CD8-positive, alpha-beta memory T cell (primary cell): ENCODE data around the gene STARD7. TPM values are rescaled to one million over a fixed set of nuclear protein-coding genes. Genes with fewer than 3 reads are reported as not detected.

Experiments used
- CTCF ChIA-PET: fragments of 350-600 bp; sonication (Branson Sonifier 250); formaldehyde crosslinking; loops from one replicate; lab custom pipeline; 2021; ENCODE audit warnings: antibody characterized with exemption; lab: Charles Lee
- POLR2A ChIA-PET: fragments of 350-600 bp; sonication (Branson Sonifier 250); formaldehyde crosslinking; loops from one replicate; lab custom pipeline; 2021; ENCODE audit warnings: antibody characterized with exemption; lab: Charles Lee
- DNase-seq, 5 donors: peaks; one replicate each; pipeline versions ENCODE4 v3.0.0 to v3.0.0-alpha.2; 2020 to 2022; ENCODE audit warnings: mixed read lengths in 1 of 5
- H3K27ac ChIP-seq: one replicate; pipeline ENCODE4 v1.7.0; 2013; ENCODE audit warnings: low read depth, mild to moderate bottlenecking, low read length, moderate library complexity
- H3K27me3 ChIP-seq: 2 replicates; pipeline ENCODE4 v1.7.0; 2013; ENCODE audit warnings: low read length, mild to moderate bottlenecking; ENCODE audit not compliant: insufficient read depth, poor library complexity, severe bottlenecking
- H3K36me3 ChIP-seq: 2 replicates; pipeline ENCODE4 v1.7.0; 2013; ENCODE audit warnings: mild to moderate bottlenecking, low read length, moderate library complexity; ENCODE audit not compliant: insufficient read depth
- H3K4me1 ChIP-seq: 2 replicates; pipeline ENCODE4 v1.7.0; 2013; ENCODE audit warnings: mild to moderate bottlenecking, low read length, moderate library complexity; ENCODE audit not compliant: insufficient read depth
- H3K4me3 ChIP-seq: 2 replicates; pipeline ENCODE4 v1.7.0; 2013; ENCODE audit warnings: mild to moderate bottlenecking, low read length
- H3K9me3 ChIP-seq: 2 replicates; pipeline ENCODE4 v1.7.0; 2013; ENCODE audit warnings: mild to moderate bottlenecking, low read length
- H3K27ac Mint-ChIP-seq, 8 donors: one replicate each; pipeline ENCODE4 v1.8.0; 2020 to 2021; ENCODE audit warnings: mixed read lengths in 8 of 8, mild to moderate bottlenecking in 6 of 8, inconsistent platforms in 3 of 8, moderate library complexity in 3 of 8
- H3K27me3 Mint-ChIP-seq, 2 donors: one replicate each; pipeline ENCODE4 v1.8.0; 2020 to 2021; ENCODE audit warnings: mixed read lengths in 2 of 2, mild to moderate bottlenecking in 1 of 2, moderate library complexity in 1 of 2
- H3K36me3 Mint-ChIP-seq, 3 donors: one replicate each; pipeline ENCODE4 v1.8.0; 2020 to 2021; ENCODE audit warnings: mixed read lengths in 3 of 3, inconsistent platforms in 1 of 3, mild to moderate bottlenecking in 1 of 3
- H3K4me1 Mint-ChIP-seq, 3 donors: one replicate each; pipeline ENCODE4 v1.8.0; 2020 to 2021; ENCODE audit warnings: mixed read lengths in 3 of 3, inconsistent platforms in 1 of 3, mild to moderate bottlenecking in 1 of 3
- H3K4me3 Mint-ChIP-seq, 7 donors: one replicate each; pipeline ENCODE4 v1.8.0; 2020 to 2021; ENCODE audit warnings: mixed read lengths in 7 of 7, mild to moderate bottlenecking in 6 of 7, moderate library complexity in 4 of 7, inconsistent platforms in 2 of 7
- H3K9me3 Mint-ChIP-seq, 5 donors: one replicate each; pipeline ENCODE4 v1.8.0; 2020 to 2022; ENCODE audit warnings: mixed read lengths in 5 of 5, mild to moderate bottlenecking in 3 of 5, moderate library complexity in 2 of 5, inconsistent platforms in 1 of 5
- polyA plus RNA-seq: library from polyadenylated mRNA; unstranded; fragments of 300-500 nt; fragmentation: Illumina TruSeq; gene quantifications from one replicate; pipeline ENCODE4 v1.2.3, GENCODE V29; 2021
- total RNA-seq, 2 experiments: library from RNA; stranded (reverse); gene quantifications; one replicate each; pipeline ENCODE4 v1.2.3, GENCODE V29; 2021

The STARD7 gene
- total and polyA plus RNA-seq, 3 experiments from 2014 or later: 147 to 256 (median 255) TPM

DNA sequence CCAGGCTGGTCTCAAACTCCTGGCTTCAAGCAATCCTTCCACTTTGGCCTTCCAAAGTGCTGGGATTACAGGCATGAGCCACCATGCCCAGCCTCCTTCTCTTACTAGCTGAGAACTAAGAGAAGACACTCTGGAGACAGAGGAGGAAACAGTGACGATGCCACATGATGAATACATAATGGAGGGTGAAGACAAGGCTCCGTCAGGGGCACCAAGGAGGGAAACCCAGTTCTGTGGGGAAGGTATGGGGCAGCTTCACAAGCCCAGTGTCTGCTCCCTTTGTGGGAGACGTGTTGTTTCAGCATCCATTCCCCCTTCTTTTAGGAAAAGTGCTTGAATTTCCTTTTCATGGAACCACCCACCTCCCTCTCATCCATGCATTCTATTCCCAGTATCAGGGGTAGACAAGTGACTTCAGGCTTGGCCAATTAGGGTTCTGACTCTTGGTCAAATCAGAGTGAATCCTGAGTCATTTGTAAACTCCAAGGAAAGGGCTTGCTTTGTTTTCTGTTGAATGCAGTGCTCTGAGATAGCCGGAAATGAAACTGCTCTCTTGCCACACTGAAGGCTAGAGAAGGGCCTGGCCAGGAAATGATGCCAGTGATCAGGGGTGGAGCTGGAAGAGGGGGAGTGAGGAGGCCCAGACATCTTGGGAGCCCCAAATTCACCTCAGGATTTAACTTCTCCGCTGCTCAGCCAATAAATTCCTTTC, 33.4 kb upstream of the STARD7 start:
- H3K27me3 Mint-ChIP-seq: no peaks in the 10 kb centered on the region

GRCh38 chr2:96241227-96241626, 32.6 kb upstream of the STARD7 start:
- peak overlapping the region; percentile 91 to 99 (median 96) for H3K27ac Mint-ChIP-seq
- ChIA-PET CTCF (interaction anchor here (0.8 to 1.4 kb wide), 4 partner anchors 8 to 617 kb away, joined by 3 to 4 read pairs (median 3); partner anchors contain the start of gene ANKRD39), POLR2A (interaction anchor here (0.5 to 1.7 kb wide), 4 partner anchors 10 to 94 kb away, joined by 3 to 15 read pairs (median 4); partner anchors contain the start of genes NCAPH and STARD7)
- H3K9me3 Mint-ChIP-seq: no peaks in the 10 kb centered on the region
- H3K4me3 Mint-ChIP-seq: peak overlapping the region in 5 of 7 donors; percentile 58 to 79 (median 76)
- peaks cover 39% of the 10 kb centered on the region for H3K4me1 ChIP-seq
- H3K36me3 Mint-ChIP-seq: peaks cover 0 to 1% (median under 1%) of the 10 kb centered on the region in 3 donors
- DNase-seq: no peak
- no peaks in the 10 kb centered on the region for H3K9me3 ChIP-seq
- H3K36me3 ChIP-seq: no peaks in the 10 kb centered on the region
- H3K4me3 ChIP-seq: no peak overlapping the region
- no peaks in the 10 kb centered on the region for H3K27me3 ChIP-seq
- H3K27me3 Mint-ChIP-seq: no peaks in the 10 kb centered on the region
- H3K4me1 Mint-ChIP-seq: peaks cover 25 to 45% (median 37%) of the 10 kb centered on the region in 3 donors
- H3K27ac ChIP-seq: no peak overlapping the region

More for the DNA sequence above, 33.4 kb upstream of the STARD7 start:
- Mint-ChIP-seq H3K4me1 (peaks cover 33 to 52% (median 41%) of the 10 kb centered on the region in 3 donors), H3K27ac (peak overlapping the region; percentile 91 to 99 (median 96)), H3K4me3 (peak overlapping the region; percentile 32 to 88 (median 76)), H3K9me3 (no peaks in the 10 kb centered on the region), H3K36me3 (peaks cover 0 to 1% (median 0%) of the 10 kb centered on the region in 3 donors)
- H3K9me3 ChIP-seq: no peaks in the 10 kb centered on the region
- ChIA-PET POLR2A (interaction anchor here (0.5 to 1.7 kb wide), 4 partner anchors 11 to 94 kb away, joined by 3 to 15 read pairs (median 4); partner anchors contain the start of genes NCAPH and STARD7), CTCF (interaction anchor here (0.8 to 1.4 kb wide), 5 partner anchors 9 to 616 kb away, joined by 3 to 4 read pairs (median 3); partner anchors contain the start of gene ANKRD39)
- H3K4me1 ChIP-seq: peaks cover 40% of the 10 kb centered on the region
- H3K27ac ChIP-seq: peak overlapping the region; percentile 71
- peak overlapping the region; percentile 30 for H3K4me3 ChIP-seq
- no peaks in the 10 kb centered on the region for H3K27me3 ChIP-seq
- peak; percentile 27 to 69 (median 40) for DNase-seq
- H3K36me3 ChIP-seq: no peaks in the 10 kb centered on the region

DNA sequence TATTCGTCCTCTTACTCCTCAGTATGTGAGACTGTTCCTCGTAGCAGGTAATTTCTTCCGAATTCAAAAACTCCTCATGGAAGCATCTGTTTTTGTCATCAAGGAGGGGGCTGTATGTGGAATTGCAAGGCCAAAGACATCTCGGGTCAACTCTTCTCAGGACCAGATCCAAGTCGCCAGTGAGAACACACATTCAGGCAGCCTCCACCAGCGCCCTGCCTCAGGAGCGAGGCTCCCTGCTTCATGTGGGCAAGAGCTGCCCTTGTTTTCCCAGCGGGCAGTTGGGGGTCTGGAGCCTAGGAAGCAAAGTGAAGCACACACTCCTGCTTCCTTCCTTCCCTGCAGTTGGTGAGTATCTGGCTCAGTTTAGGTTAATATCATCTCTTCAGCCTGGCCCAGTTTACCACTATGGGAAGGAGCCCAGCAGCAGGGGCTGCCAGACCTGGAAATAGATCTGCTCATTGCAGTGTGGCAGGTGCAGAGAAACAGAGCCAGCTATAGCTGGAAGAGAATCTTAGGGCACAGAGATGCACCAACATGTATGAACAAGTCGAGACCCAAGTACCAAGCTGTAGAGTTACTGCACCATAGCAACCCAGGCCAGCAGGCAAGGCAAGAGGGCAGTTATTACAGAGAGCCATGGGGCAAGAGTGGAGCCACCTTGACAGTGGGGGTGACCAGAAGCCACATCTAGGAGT, 31.9 kb upstream of the STARD7 start:
- Histone ChIP-seq H3K27ac (no peak overlapping the region), H3K4me1 (peaks cover 32% of the 10 kb centered on the region), H3K4me3 (no peak overlapping the region), H3K27me3 (no peaks in the 10 kb centered on the region), H3K9me3 (no peaks in the 10 kb centered on the region), H3K36me3 (no peaks in the 10 kb centered on the region)
- H3K9me3 Mint-ChIP-seq: no peaks in the 10 kb centered on the region
- CTCF ChIA-PET: interaction anchor here (1.2 to 1.4 kb wide), 3 partner anchors 16 to 67 kb away, joined by 4 to 5 read pairs (median 4); partner anchors contain the start of gene STARD7
- H3K36me3 Mint-ChIP-seq: peaks cover 0 to 3% (median 1%) of the 10 kb centered on the region in 3 donors
- H3K4me1 Mint-ChIP-seq: peaks cover 19 to 38% (median 30%) of the 10 kb centered on the region in 3 donors
- POLR2A ChIA-PET: no interaction called here
- H3K4me3 Mint-ChIP-seq: peak overlapping the region in 2 of 7 donors; percentile 28 to 81
- H3K27ac Mint-ChIP-seq: peak overlapping the region; percentile 4 to 98 (median 96)
- no peak for DNase-seq
- H3K27me3 Mint-ChIP-seq: no peaks in the 10 kb centered on the region

- peaks cover 27% of the 10 kb centered on the region for H3K4me1 ChIP-seq
- H3K27me3 Mint-ChIP-seq: no peaks in the 10 kb centered on the region
- ChIA-PET CTCF (interaction anchor here (1.0 to 1.4 kb wide), 3 partner anchors 17 to 101 kb away, joined by 4 to 5 read pairs (median 4); partner anchors contain the start of genes ASTL and STARD7), POLR2A (no interaction called here)
- H3K4me1 Mint-ChIP-seq: peaks cover 19 to 34% (median 27%) of the 10 kb centered on the region in 3 donors
- H3K9me3 Mint-ChIP-seq: no peaks in the 10 kb centered on the region
- H3K4me3 ChIP-seq: no peak overlapping the region
- no peaks in the 10 kb centered on the region for H3K9me3 ChIP-seq
- no peaks in the 10 kb centered on the region for H3K36me3 ChIP-seq
- no peak for DNase-seq
- H3K27me3 ChIP-seq: no peaks in the 10 kb centered on the region
- H3K27ac ChIP-seq: no peak overlapping the region
- H3K36me3 Mint-ChIP-seq: peaks cover 0 to 3% (median 1%) of the 10 kb centered on the region in 3 donors
- peak overlapping the region in 6 of 8 donors; percentile 7 to 96 (median 25) for H3K27ac Mint-ChIP-seq
- no peak overlapping the region for H3K4me3 Mint-ChIP-seq
Observed at GRCh38 chr2:96239745-96240264, 31.2 kb upstream of the STARD7 start.

DNA sequence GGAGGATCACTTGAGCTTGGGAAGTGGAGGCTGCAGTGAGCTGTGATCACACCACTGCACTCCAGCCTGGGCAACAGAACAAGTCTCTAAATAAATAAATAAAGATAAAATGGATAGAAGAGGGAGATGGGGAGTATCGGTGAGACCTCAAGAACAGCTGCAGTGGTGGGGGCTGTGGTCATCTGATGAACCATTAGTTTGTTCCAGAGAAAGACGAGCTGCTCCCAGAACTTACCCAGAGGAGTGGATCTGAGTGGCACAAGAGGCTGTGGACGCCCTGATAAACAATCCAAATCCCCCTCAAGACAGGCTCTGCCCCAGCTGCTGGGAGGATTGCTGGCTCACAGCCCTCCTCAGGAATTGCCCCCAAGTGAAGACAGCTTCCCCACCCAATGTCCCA, 30.5 kb upstream of the STARD7 start:
- CTCF ChIA-PET: interaction anchor here (1.0 kb wide), 1 partner anchor 100 kb away, joined by 4 read pairs; the partner anchor contains the start of gene ASTL
- Histone ChIP-seq H3K36me3 (no peaks in the 10 kb centered on the region), H3K27me3 (no peaks in the 10 kb centered on the region), H3K27ac (no peak overlapping the region), H3K4me1 (peaks cover 27% of the 10 kb centered on the region), H3K4me3 (no peak overlapping the region), H3K9me3 (no peaks in the 10 kb centered on the region)
- POLR2A ChIA-PET: interaction anchor here (0.5 kb wide), 1 partner anchor 23 kb away, joined by 4 read pairs; no protein-coding TSS in a partner anchor
- no peak for DNase-seq
- Mint-ChIP-seq H3K27ac (no peak overlapping the region), H3K4me3 (peak overlapping the region in 1 of 7 donors; percentile 72), H3K36me3 (peaks cover 0 to 5% (median 1%) of the 10 kb centered on the region in 3 donors), H3K27me3 (no peaks in the 10 kb centered on the region), H3K9me3 (no peaks in the 10 kb centered on the region), H3K4me1 (peaks cover 19 to 31% (median 24%) of the 10 kb centered on the region in 3 donors)

GRCh38 chr2:96238266-96238665, 29.6 kb upstream of the STARD7 start:
- H3K4me3 Mint-ChIP-seq: no peak overlapping the region
- H3K4me3 ChIP-seq: no peak overlapping the region
- H3K36me3 Mint-ChIP-seq: peaks cover 0 to 5% (median 1%) of the 10 kb centered on the region in 3 donors
- H3K27me3 ChIP-seq: no peaks in the 10 kb centered on the region
- H3K9me3 Mint-ChIP-seq: no peaks in the 10 kb centered on the region
- H3K4me1 ChIP-seq: peaks cover 27% of the 10 kb centered on the region
- no peaks in the 10 kb centered on the region for H3K36me3 ChIP-seq
- peaks cover 19 to 31% (median 24%) of the 10 kb centered on the region in 3 donors for H3K4me1 Mint-ChIP-seq
- H3K9me3 ChIP-seq: no peaks in the 10 kb centered on the region
- H3K27ac ChIP-seq: no peak overlapping the region
- DNase-seq: no peak
- POLR2A ChIA-PET: no interaction called here
- no peak overlapping the region for H3K27ac Mint-ChIP-seq
- no peaks in the 10 kb centered on the region for H3K27me3 Mint-ChIP-seq
- CTCF ChIA-PET: no interaction called here

DNA sequence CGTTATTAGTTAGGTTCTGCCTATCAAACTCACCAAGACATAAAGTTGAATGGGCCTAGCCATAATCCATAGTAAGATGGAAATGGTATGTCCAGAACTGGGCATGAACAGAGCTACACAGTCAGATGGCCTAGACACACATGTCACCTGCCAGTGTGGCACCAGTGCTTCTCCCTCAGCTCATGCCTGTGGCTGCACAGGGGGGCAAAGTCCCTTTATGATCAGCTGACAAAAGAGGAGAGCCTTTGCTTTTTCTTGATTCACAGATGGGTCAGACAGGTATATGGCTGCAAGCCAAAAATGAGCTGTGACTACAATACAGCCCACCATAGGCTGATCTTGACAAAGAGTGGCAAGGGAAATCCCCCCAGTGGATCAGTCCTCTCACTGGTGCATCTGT, 28.3 kb upstream of the STARD7 start:
- Mint-ChIP-seq H3K9me3 (no peaks in the 10 kb centered on the region), H3K4me3 (no peak overlapping the region), H3K36me3 (peaks cover 0 to 5% (median 1%) of the 10 kb centered on the region in 3 donors), H3K27ac (no peak overlapping the region), H3K27me3 (no peaks in the 10 kb centered on the region), H3K4me1 (peaks cover 9 to 17% (median 14%) of the 10 kb centered on the region in 3 donors)
- Histone ChIP-seq H3K4me3 (no peak overlapping the region), H3K4me1 (peaks cover 13% of the 10 kb centered on the region), H3K27me3 (no peaks in the 10 kb centered on the region), H3K27ac (no peak overlapping the region), H3K36me3 (no peaks in the 10 kb centered on the region), H3K9me3 (no peaks in the 10 kb centered on the region)
- POLR2A ChIA-PET: no interaction called here
- CTCF ChIA-PET: interaction anchor here (1.2 kb wide), 1 partner anchor 9 kb away, joined by 3 read pairs; no protein-coding TSS in a partner anchor
- DNase-seq: no peak
